Gastrocnemius medialis (tissue), 4 donors: Measurements from ENCODE around the gene SLC31A2.
A peak's percentile ranks its signal among the peaks of the same experiment; 100 is the strongest.

Experiments used
- CTCF ChIP-seq, 5 experiments: fragments of 450-650 bp in 3 of 5; fragments of 200-600 bp in 2 of 5; sonication (generic) in 2 of 5; IDR thresholded peaks in 4 of 5; conservative IDR thresholded peaks in 1 of 5; 1 replicate in 4 of 5; 2 replicates in 1 of 5; pipeline ENCODE4 v1.5.1; 2016 to 2019; ENCODE audit warnings: antibody characterized with exemption in 5 of 5, mild to moderate bottlenecking in 3 of 5, moderate library complexity in 3 of 5
- POLR2A ChIP-seq, 2 donors: fragments of 450-650 bp; IDR thresholded peaks; one replicate each; pipeline ENCODE4 v1.6.1; 2017; ENCODE audit warnings: antibody characterized with exemption in 2 of 2, mild to moderate bottlenecking in 2 of 2, moderate library complexity in 2 of 2

DNA sequence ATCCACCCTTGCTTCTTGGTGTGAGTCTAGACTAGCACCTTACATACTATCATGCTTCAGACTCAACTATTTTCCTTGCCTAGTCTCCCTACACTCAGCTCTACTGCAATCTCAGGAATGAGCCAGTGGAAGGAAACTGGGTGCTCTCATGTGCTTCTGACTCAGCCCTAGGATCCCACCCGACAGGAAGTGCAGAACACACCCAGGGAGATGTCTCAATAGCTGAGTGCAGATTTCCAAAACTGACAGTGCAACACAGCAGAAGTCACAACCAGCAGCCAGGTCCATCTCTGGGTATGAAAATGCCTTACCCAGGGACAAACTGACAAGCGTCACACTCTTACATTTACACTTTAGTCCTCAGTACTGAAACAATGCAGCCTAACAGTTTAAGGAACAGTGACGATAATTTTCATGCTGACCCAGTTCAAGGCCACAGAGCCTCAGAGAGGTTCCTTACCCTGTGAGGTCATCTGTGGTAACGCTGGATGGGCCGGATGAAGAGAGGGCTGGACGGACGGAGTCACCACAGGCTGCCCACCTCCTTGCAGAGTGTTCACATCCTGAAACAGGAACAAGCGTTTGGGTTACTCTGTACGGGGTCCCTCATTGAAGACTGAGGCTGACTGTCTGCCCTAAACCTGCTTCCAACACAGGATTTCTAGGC lies 37.3 kb downstream of the SLC31A2 start:
- no peak for TF ChIP-seq CTCF (IDR thresholded peaks at IDR 0.05 in 4 of 5, conservative IDR thresholded peaks at IDR 0.05 in 1 of 5)
- peak; percentile 28 to 51 for TF ChIP-seq POLR2A (IDR thresholded peaks at IDR 0.05)
